NCI-H1436 treated with DMSO at 0.1 percent for 48 hours (cell line): Measurements from ENCODE around the gene PARD3B.

ENCODE experiments used
- DNase-seq: peaks from one replicate; lab custom pipeline; 2025; lab: John Stamatoyannopoulos, UW

The PARD3B gene

DNA sequence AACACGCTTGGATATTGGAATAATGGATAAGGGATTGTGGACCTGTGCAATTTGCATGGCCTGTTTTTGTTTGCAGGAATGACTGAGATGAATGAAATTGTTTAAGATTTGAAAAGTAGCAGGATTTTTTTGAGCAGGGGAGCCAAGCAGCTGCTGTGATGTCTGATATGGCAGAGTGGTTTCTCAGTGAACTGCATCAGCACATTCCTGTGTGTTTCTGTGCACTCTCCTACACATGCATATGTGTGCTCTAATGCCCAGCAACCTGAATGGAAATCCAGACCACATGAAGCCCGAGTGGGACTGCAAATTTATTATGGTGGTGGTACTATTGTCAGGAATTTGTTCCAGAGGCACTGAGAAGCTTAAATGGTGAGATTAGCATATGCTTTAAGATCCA is 161.7 kb downstream of the PARD3B start:
- no peak for DNase-seq

DNA sequence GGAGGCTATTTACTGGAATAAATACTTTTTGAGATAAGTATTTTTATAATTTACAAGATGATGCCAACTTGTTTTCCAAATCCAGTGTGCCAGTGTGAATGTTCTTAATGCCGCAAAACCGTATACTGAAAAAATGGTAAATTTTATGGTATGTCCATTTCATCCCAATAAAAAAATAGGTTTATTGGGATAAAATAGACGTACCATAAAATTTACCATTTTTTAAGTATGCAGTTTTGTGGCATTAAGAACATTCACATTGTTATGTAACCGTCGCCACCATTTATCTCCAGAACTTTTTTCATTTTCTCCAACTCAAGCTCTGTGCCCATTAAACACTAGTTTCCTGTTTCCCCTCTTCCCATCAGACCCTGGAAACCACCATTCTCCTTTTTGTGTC is 167.9 kb downstream of the PARD3B start:
- no peak for DNase-seq

- DNase-seq = no peak
Measured at GRCh38 chr2:204715361-204715760, 170.1 kb downstream of the PARD3B start.

DNA sequence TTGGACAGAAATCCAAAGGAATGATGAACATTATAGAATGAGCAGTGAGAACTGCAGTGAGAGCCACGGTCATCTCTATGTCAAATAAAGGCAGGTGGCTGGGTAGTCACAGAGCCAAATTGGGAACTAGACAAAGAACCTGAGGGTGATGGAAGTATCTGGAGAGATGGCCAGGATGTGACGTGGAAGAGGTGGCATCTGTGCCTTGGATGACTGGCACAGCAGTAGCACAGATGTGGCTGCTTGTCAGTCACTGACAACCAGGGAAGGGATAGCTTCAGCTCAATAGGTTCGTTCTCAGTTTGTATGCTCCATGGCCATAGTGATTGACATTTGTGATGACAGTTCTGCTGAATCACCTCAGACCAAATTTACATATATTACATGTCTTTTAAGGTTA is 172.3 kb downstream of the PARD3B start:
- DNase-seq = no peak

DNA sequence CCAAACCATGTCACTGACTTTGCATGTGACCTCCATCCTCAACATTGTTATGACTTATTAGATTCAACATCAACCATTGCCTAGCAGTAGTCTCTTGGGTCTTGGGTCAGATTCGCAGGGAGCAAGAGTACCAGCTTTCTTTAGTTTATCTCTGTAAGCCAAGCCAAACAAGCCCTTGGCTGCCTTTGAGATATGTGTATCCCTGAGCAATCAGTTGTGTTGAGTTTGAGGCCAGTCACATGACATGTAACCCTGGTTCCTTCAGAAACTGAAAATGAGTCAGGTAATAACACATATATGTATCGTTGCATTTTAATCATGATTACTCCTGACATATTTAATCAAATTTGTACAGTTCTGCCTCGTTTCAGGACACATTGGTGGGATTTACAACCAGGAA is 173.3 kb downstream of the PARD3B start:
- DNase-seq = no peak

GRCh38 chr2:204720874-204721273 is 175.6 kb downstream of the PARD3B start:
- DNase-seq = no peak

- no peak for DNase-seq
Measured at GRCh38 chr2:204722207-204722606, 176.9 kb downstream of the PARD3B start.

DNA sequence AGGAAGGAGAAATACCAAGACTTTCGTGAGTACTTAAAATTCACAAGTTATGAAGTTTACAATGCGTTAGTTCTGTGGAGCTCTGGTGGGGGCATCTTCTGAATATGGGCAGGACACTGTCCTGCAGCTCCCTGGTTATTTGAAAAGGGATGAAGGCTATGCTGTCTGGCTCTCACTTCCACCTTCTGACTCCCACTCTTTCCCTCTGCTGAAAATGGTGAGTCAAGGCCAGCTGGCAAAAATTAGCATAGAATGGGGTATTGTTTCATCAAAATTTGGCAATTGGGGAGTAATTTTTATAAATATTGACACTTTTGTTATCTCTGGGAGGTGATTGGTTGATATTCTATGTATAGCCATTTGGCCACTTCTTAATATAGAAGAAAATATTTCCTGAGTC is 177.4 kb downstream of the PARD3B start:
- DNase-seq = no peak

GRCh38 chr2:204725693-204726360 is 180.6 kb downstream of the PARD3B start:
- no peak for DNase-seq

- DNase-seq = no peak
Measured at GRCh38 chr2:204726831-204727230, 181.6 kb downstream of the PARD3B start.

DNA sequence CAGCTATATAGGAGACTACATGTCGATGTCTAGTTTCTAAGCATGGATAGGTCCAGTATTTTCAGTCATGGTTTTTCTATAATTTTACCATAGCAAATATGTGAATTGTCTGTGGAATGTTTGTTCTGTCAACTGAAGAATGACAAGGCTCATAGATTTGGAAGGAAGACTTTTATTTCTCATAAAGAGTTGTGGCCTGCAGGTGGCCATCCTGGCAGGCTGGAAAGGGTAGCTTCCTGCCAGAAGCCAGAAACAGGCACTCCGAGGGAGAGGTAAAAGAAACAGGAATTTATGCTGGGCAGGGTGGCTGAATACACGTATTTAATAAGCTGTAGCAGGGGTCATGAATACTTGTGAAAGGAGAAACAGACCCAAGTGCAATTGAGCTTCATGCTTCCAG is 182.1 kb downstream of the PARD3B start:
- no peak for DNase-seq

DNA sequence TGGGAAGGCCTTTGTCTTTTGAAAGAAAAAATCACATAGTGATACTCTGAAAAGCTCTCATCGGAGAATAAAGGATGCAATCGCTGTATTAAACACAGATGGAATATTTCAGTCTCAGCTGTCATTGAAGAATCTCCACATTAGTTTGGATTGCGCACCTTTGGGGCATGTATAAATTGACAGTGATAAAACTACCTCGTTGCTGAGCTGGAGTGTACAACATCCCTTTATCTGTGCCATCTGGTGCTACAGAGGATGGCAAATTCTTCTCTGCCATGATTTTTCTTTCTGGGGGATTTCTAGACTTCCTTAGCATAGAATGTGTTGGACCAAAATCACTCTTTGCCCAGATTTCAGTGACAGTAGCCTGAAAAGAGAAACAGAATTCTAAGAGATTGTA is 185.3 kb downstream of the PARD3B start:
- no peak for DNase-seq

GRCh38 chr2:204732019-204732418 is 186.7 kb downstream of the PARD3B start:
- no peak for DNase-seq

- DNase-seq = no peak
Measured at GRCh38 chr2:204737296-204737695, 192.0 kb downstream of the PARD3B start.

GRCh38 chr2:204738721-204739120 is 193.4 kb downstream of the PARD3B start:
- DNase-seq = no peak

- no peak for DNase-seq
Measured at GRCh38 chr2:204743393-204743960, 198.2 kb downstream of the PARD3B start.

- DNase-seq = no peak
Measured at GRCh38 chr2:204744506-204744905, 199.2 kb downstream of the PARD3B start.

DNA sequence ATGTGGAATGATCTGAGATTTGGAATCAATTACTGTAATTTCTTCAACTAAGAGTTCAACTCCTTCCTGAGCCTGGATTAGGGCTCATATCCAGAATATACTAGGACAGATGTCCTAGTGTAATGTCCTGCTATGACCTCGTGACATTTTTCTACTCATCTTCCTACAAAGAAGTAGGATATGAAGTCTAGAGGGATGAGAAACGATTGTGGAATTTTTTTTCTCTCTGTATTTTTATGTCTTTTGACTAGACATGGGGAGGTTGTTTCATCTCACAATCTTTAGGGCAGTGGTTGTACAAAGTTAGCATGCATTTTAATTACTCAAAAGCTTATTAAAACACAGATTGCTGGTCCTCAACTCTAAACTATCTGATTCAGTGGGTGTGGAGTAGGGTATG is 203.0 kb downstream of the PARD3B start:
- DNase-seq = no peak

GRCh38 chr2:204749319-204749718 is 204.0 kb downstream of the PARD3B start:
- no peak for DNase-seq

- DNase-seq = no peak
Measured at GRCh38 chr2:204750389-204750788, 205.1 kb downstream of the PARD3B start.

- DNase-seq = no peak
Measured at GRCh38 chr2:204751472-204751871, 206.2 kb downstream of the PARD3B start.

DNA sequence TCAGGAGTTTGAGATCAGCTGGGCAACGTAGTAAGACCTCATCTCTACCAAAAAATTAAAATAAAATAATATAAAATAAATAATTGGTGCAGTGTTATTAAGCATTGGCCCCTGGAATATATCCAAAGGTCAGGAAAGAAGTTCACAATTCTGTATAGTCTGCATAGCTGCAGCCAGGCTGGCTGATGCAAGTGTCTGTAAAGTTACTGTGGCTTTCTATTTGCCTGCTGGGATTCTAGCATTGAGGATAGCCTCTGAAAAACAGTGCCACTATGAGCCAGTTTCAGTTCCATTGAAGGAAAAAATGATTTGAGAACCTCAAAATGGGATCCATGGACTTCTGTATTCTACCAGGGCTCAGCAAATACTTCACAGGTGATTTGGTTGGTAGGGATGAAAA is 208.6 kb downstream of the PARD3B start:
- DNase-seq = no peak

- DNase-seq = no peak
Measured at GRCh38 chr2:204754898-204755297, 209.6 kb downstream of the PARD3B start.
